Peyer's patch (tissue), 4 donors: Measurements from ENCODE around the gene PUSL1. TPM values are rescaled to one million over a fixed set of nuclear protein-coding genes. Genes with fewer than 3 reads are reported as not detected.
A peak's percentile ranks its signal among the peaks of the same experiment; 100 is the strongest.

Experiments used
- DNase-seq, 3 donors: peaks; one replicate each; pipeline ENCODE4 v3.0.0-alpha.2; 2017 to 2019
- H3K27ac ChIP-seq, 4 donors: fragments of 200-600 bp; sonication (generic); one replicate each; pipeline ENCODE4 v1.5.1; 2016 to 2019
- H3K27me3 ChIP-seq, 2 donors: fragments of 200-600 bp; sonication (generic); one replicate each; pipeline ENCODE4 v1.5.1; 2019
- H3K36me3 ChIP-seq, 3 donors: fragments of 200-600 bp; sonication (generic); one replicate each; pipeline ENCODE4 v1.5.1; 2016 to 2019
- H3K4me1 ChIP-seq, 4 donors: fragments of 200-600 bp; sonication (generic); one replicate each; pipeline ENCODE4 v1.5.1; 2016 to 2019
- H3K4me3 ChIP-seq, 4 donors: fragments of 200-600 bp; sonication (generic); 1 replicate in 3 of 4; 2 replicates in 1 of 4; pipeline ENCODE4 v1.5.1; 2016 to 2019; ENCODE audit warnings: mild to moderate bottlenecking in 1 of 4
- H3K9me3 ChIP-seq, 4 donors: fragments of 200-600 bp; sonication (generic); one replicate each; pipeline ENCODE4 v1.5.1; 2016 to 2019; ENCODE audit warnings: mild to moderate bottlenecking in 1 of 4
- CTCF ChIP-seq, 6 experiments: fragments of 450-650 bp in 4 of 6; fragments of 200-600 bp in 2 of 6; sonication (generic) in 1 of 6; IDR thresholded peaks; one replicate each; pipeline ENCODE4 v1.5.1; 2017 to 2019; ENCODE audit warnings: antibody characterized with exemption in 6 of 6, mild to moderate bottlenecking in 3 of 6, moderate library complexity in 1 of 6
- POLR2A ChIP-seq, 2 donors: fragments of 450-650 bp; IDR thresholded peaks; one replicate each; pipeline ENCODE4 v1.5.1; 2017; ENCODE audit warnings: antibody characterized with exemption in 2 of 2, mild to moderate bottlenecking in 2 of 2, moderate library complexity in 2 of 2
- total RNA-seq, 4 donors: library from RNA; depleted of rRNA; stranded (reverse); fragments of >200 nt; gene quantifications; one replicate each; pipeline ENCODE4 v1.1.0, GENCODE V29; 2016

The PUSL1 gene
- total RNA-seq: 10 to 100 TPM; 12.4 to 38.9 (median 24.4) TPM

GRCh38 chr1:1307923-1308755, at the start of gene PUSL1, which contains the start of gene ACAP3:
TSS of gene PUSL1 (plus strand) at chr1:1308597. CDS start at chr1:1308644, 47 bp downstream.
TSS of gene ACAP3 (minus strand) at chr1:1307930. CDS start at chr1:1307815, 115 bp downstream.
- peak; percentile 86 to 94 (median 92) for DNase-seq
- peaks cover 12 to 54% (median 38%) of the 10 kb centered on the region in 4 donors for H3K4me1 ChIP-seq
- H3K27ac ChIP-seq: peak within 1 kb of the TSS; percentile 89 to 94 (median 92)
- peak within 1 kb of the TSS; percentile 77 to 96 (median 83) for H3K4me3 ChIP-seq
- peaks cover 0 to 31% (median 0%) of the 10 kb centered on the region in 3 donors for H3K36me3 ChIP-seq
- no peaks in the 10 kb centered on the region for H3K9me3 ChIP-seq
- no peaks in the 10 kb centered on the region for H3K27me3 ChIP-seq
- TF ChIP-seq POLR2A (IDR thresholded peaks at IDR 0.05) (peak in 1 of 2 donors; percentile 13), CTCF (IDR thresholded peaks at IDR 0.05) (peak in 3 of 6 experiments; percentile 18 to 32 (median 25))

GRCh38 chr1:1259119-1259488, 49.3 kb upstream of the PUSL1 start:
- Histone ChIP-seq H3K27me3 (no peaks in the 10 kb centered on the region), H3K27ac (no peak overlapping the region), H3K36me3 (peaks cover 0 to 82% (median 0%) of the 10 kb centered on the region in 3 donors), H3K4me1 (no peaks in the 10 kb centered on the region), H3K4me3 (no peak overlapping the region), H3K9me3 (no peaks in the 10 kb centered on the region)
- no peak for DNase-seq
- TF ChIP-seq CTCF (IDR thresholded peaks at IDR 0.05) (no peak), POLR2A (IDR thresholded peaks at IDR 0.05) (no peak)

GRCh38 chr1:1259540-1259939, 48.9 kb upstream of the PUSL1 start:
- Histone ChIP-seq H3K4me3 (no peak overlapping the region), H3K9me3 (no peaks in the 10 kb centered on the region), H3K36me3 (peaks cover 0 to 82% (median 0%) of the 10 kb centered on the region in 3 donors), H3K27me3 (no peaks in the 10 kb centered on the region), H3K4me1 (no peaks in the 10 kb centered on the region), H3K27ac (no peak overlapping the region)
- TF ChIP-seq CTCF (IDR thresholded peaks at IDR 0.05) (no peak), POLR2A (IDR thresholded peaks at IDR 0.05) (no peak)
- no peak for DNase-seq

GRCh38 chr1:1259951-1260600, 48.3 kb upstream of the PUSL1 start:
- H3K27me3 ChIP-seq: no peaks in the 10 kb centered on the region
- TF ChIP-seq CTCF (IDR thresholded peaks at IDR 0.05) (no peak), POLR2A (IDR thresholded peaks at IDR 0.05) (no peak)
- H3K9me3 ChIP-seq: no peaks in the 10 kb centered on the region
- H3K27ac ChIP-seq: no peak overlapping the region
- H3K36me3 ChIP-seq: peaks cover 0 to 82% (median 0%) of the 10 kb centered on the region in 3 donors
- no peak for DNase-seq
- H3K4me3 ChIP-seq: no peak overlapping the region
- no peaks in the 10 kb centered on the region for H3K4me1 ChIP-seq

GRCh38 chr1:1260843-1261560, 47.4 kb upstream of the PUSL1 start:
- TF ChIP-seq CTCF (IDR thresholded peaks at IDR 0.05) (no peak), POLR2A (IDR thresholded peaks at IDR 0.05) (no peak)

More at GRCh38 chr1:1260843-1261560, 47.4 kb upstream of the PUSL1 start:
- Histone ChIP-seq H3K4me3 (no peak overlapping the region), H3K27me3 (no peaks in the 10 kb centered on the region), H3K36me3 (peaks cover 0 to 80% (median 0%) of the 10 kb centered on the region in 3 donors), H3K9me3 (no peaks in the 10 kb centered on the region), H3K4me1 (no peaks in the 10 kb centered on the region), H3K27ac (no peak overlapping the region)
- DNase-seq: no peak
